Measurements from ENCODE around the gene KCTD14.

DNA sequence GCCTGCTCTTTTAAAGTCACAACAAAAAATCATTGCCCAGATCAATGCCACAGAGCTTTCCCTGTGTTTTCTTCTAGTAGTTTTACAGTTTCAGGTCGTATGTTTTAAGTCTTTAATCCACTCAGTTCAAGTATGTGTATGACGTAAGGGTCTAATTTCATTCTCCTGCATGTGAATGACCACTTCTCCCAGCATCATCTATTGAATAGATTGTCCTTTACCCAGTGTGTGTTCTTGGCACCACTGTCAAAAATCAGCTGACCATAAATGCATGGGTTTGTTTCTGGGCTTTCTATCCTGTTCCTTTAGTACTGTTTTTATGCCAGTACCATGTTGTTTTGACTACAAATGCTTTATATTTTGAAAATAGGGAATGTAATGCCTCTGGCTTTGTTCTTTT, 56.7 kb downstream of the KCTD14 start:
- TF ChIP-seq, protein P1, sequence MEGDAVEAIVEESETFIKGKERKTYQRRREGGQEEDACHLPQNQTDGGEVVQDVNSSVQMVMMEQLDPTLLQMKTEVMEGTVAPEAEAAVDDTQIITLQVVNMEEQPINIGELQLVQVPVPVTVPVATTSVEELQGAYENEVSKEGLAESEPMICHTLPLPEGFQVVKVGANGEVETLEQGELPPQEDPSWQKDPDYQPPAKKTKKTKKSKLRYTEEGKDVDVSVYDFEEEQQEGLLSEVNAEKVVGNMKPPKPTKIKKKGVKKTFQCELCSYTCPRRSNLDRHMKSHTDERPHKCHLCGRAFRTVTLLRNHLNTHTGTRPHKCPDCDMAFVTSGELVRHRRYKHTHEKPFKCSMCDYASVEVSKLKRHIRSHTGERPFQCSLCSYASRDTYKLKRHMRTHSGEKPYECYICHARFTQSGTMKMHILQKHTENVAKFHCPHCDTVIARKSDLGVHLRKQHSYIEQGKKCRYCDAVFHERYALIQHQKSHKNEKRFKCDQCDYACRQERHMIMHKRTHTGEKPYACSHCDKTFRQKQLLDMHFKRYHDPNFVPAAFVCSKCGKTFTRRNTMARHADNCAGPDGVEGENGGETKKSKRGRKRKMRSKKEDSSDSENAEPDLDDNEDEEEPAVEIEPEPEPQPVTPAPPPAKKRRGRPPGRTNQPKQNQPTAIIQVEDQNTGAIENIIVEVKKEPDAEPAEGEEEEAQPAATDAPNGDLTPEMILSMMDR (IDR thresholded peaks at IDR 0.05): no peak
- no peak for TF ChIP-seq POLR2A (IDR thresholded peaks at IDR 0.05)
